SK-N-DZ (cell line): Measurements from ENCODE around the gene CGNL1.

Experiments
- DNase-seq: peaks from one replicate; pipeline ENCODE4 v3.0.0-alpha.2; 2015; ENCODE audit warnings: low spot score

Gene CGNL1

GRCh38 chr15:57570340-57570739, 194.0 kb downstream of the CGNL1 start:
- no peak for DNase-seq

GRCh38 chr15:57570994-57571393, 194.7 kb downstream of the CGNL1 start:
- no peak for DNase-seq

- no peak for DNase-seq
Observed at GRCh38 chr15:57571725-57572124, 195.4 kb downstream of the CGNL1 start.

GRCh38 chr15:57572468-57572867, 196.2 kb downstream of the CGNL1 start:
- DNase-seq = no peak

- peak; percentile 90 for DNase-seq
Observed at GRCh38 chr15:57573151-57573550, 196.8 kb downstream of the CGNL1 start.

GRCh38 chr15:57575363-57575762, 199.1 kb downstream of the CGNL1 start:
- no peak for DNase-seq

- DNase-seq = no peak
Observed at GRCh38 chr15:57578288-57578900, 202.1 kb downstream of the CGNL1 start.

GRCh38 chr15:57580428-57580827, 204.1 kb downstream of the CGNL1 start:
- DNase-seq = no peak

GRCh38 chr15:57580866-57581265, 204.6 kb downstream of the CGNL1 start:
- no peak for DNase-seq

- DNase-seq = no peak
Observed at GRCh38 chr15:57582090-57582489, 205.8 kb downstream of the CGNL1 start.

GRCh38 chr15:57583282-57583681, 207.0 kb downstream of the CGNL1 start:
- DNase-seq = no peak

GRCh38 chr15:57583720-57584119, 207.4 kb downstream of the CGNL1 start:
- no peak for DNase-seq

- no peak for DNase-seq
Observed at GRCh38 chr15:57586661-57587424, 210.5 kb downstream of the CGNL1 start.

GRCh38 chr15:57589281-57589680, 213.0 kb downstream of the CGNL1 start:
- no peak for DNase-seq

- no peak for DNase-seq
Observed at GRCh38 chr15:57589754-57590153, 213.4 kb downstream of the CGNL1 start.

GRCh38 chr15:57591237-57591821, 215.0 kb downstream of the CGNL1 start:
- DNase-seq = no peak

- DNase-seq = peak; percentile 31
Observed at GRCh38 chr15:57591822-57592367, 215.6 kb downstream of the CGNL1 start, which contains the start of gene MYZAP. MYZAP (plus strand) TSS chr15:57591904; CDS start chr15:57592035, 131 bp downstream.

GRCh38 chr15:57592426-57592825, 216.1 kb downstream of the CGNL1 start:
- no peak for DNase-seq

GRCh38 chr15:57592836-57593420, 216.6 kb downstream of the CGNL1 start:
- no peak for DNase-seq

- no peak for DNase-seq
Observed at GRCh38 chr15:57594479-57594878, 218.2 kb downstream of the CGNL1 start.

- peak; percentile 93 for DNase-seq
Observed at GRCh38 chr15:57595011-57595866, 218.9 kb downstream of the CGNL1 start.
